Measurements from ENCODE around the gene SPON1.

The SPON1 gene

GRCh38 chr11:13963169-13963948 lies 836 bp downstream of the SPON1 start:
- Histone ChIP-seq H2BK15ac (ENCODE audit: low read length) (peak overlapping the region; percentile 68), H3K27me3 (ENCODE audit: control insufficient read depth in 3 of 3, insufficient read depth in 3 of 3, low read depth in 1 of 3, low read length in 3 of 3) (peaks cover 2 to 89% (median 26%) of the 10 kb centered on the region in 3 experiments)
- WGBS, 2 donors (ENCODE audit: extremely low coverage in 2 of 2, insufficient read length in 2 of 2, insufficient replicate concordance in 1 of 2), result no CpG with 5 or more reads among the region's 60 CpGs

DNA sequence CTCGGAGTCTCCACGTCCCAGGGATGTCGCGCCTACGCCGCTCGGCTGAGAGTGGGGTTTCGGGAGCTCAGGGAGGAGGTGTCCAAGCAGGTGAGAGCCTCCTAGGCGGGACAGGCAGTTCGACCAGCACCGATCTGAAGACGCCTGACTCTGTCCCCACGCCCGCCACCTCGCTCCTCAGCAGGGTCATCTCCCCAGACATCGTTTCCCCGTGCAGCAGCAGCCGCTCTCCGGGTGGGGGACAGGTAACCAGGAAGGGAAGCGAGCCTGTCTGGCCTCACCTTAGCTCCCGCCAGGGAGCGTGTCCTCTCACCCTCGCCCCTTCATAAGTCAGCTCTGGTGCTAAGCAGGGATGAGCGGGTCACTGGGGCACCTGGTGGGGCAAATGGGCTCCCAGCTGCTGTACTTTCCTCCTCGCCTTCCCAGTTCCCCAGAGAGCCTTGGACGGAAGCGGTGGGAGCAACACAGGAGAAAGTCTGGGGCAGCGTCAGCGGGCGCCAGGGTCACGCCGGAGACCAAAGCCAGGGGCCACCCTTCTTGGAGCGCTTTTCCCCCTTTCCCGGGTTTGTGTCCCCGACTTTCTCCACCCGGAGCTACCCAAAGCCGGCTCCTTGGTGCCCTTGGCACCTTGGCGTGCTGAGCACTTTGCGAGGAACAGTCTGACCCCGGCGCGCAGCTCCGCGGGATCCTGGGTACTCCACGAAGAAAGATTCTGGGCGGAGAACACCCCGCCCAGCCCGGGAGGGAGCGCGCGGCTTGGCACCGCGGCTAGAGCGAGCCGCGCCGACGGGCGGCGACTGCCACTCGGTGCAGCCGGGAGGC lies 1.6 kb downstream of the SPON1 start:
- Histone ChIP-seq H2BK5ac (ENCODE audit: low read length) (peak overlapping the region; percentile 9), H2BK12ac (ENCODE audit: low read length) (peak overlapping the region; percentile 85), H4K91ac (ENCODE audit: low read depth, low read length, poor library complexity) (no peak overlapping the region), H3K14ac (ENCODE audit: low read length) (no peak overlapping the region), H3K27ac (replicated peaks; ENCODE audit: low read length) (no peak overlapping the region), H3K79me1 (ENCODE audit: low read depth, low read length) (no peaks in the 10 kb centered on the region), H3K4me1 (ENCODE audit: control insufficient read depth in 2 of 2, insufficient read depth in 1 of 2, low read depth in 1 of 2, low read length in 2 of 2) (peaks cover 1 to 17% of the 10 kb centered on the region in 2 donors), H3K4ac (ENCODE audit: low read length) (no peak overlapping the region), H3K4me2 (ENCODE audit: insufficient read depth, low read length, poor library complexity, severe bottlenecking) (peak overlapping the region; percentile 97), H3K18ac (ENCODE audit: low read length) (peak overlapping the region; percentile 82), H3K36me3 (replicated peaks in 1 of 2; ENCODE audit: control insufficient read depth in 2 of 2, insufficient read depth in 2 of 2, low read length in 2 of 2) (no peaks in the 10 kb centered on the region), H3K9me3 (replicated peaks in 1 of 2; ENCODE audit: control insufficient read depth in 2 of 2, insufficient read depth in 1 of 2, low read depth in 1 of 2, low read length in 2 of 2) (no peaks in the 10 kb centered on the region), H2BK120ac (ENCODE audit: low read depth, low read length) (no peak overlapping the region), H2BK15ac (ENCODE audit: low read length) (peak overlapping the region; percentile 30), H3K23ac (ENCODE audit: low read depth, low read length, poor library complexity) (peak overlapping the region; percentile 66), H2AK5ac (ENCODE audit: low read depth, low read length) (peak overlapping the region; percentile 30), H4K8ac (ENCODE audit: low read depth, low read length) (no peak overlapping the region), H3K4me3 (ENCODE audit: low read length in 2 of 2) (peak overlapping the region in 1 of 2 donors; percentile 90), H3K27me3 (ENCODE audit: control insufficient read depth in 3 of 3, insufficient read depth in 3 of 3, low read depth in 1 of 3, low read length in 3 of 3) (peaks cover 2 to 86% (median 26%) of the 10 kb centered on the region in 3 experiments), H2AFZ (ENCODE audit: low read length) (no peak overlapping the region), H3K9ac (ENCODE audit: low read depth, low read length, poor library complexity) (peak overlapping the region; percentile 78)
- no peak for DNase-seq (ENCODE audit: low spot score)
- no CpG with 5 or more reads among the region's 62 CpGs for WGBS, 2 donors (ENCODE audit: extremely low coverage in 2 of 2, insufficient read length in 2 of 2, insufficient replicate concordance in 1 of 2)

More at GRCh38 chr11:13963169-13963948, 836 bp downstream of the SPON1 start:
- DNase-seq (ENCODE audit: low spot score), result no peak
- peaks cover 1 to 16% of the 10 kb centered on the region in 2 donors for H3K4me1 ChIP-seq (ENCODE audit: control insufficient read depth in 2 of 2, insufficient read depth in 1 of 2, low read depth in 1 of 2, low read length in 2 of 2)
- peak overlapping the region in 1 of 2 donors; percentile 90 for H3K4me3 ChIP-seq (ENCODE audit: low read length in 2 of 2)
- H3K4ac ChIP-seq (ENCODE audit: low read length), result no peak overlapping the region
- H4K91ac ChIP-seq (ENCODE audit: low read depth, low read length, poor library complexity), result peak overlapping the region; percentile 46
- H2BK5ac ChIP-seq (ENCODE audit: low read length), result peak overlapping the region; percentile 9
- H3K27ac ChIP-seq (replicated peaks; ENCODE audit: low read length), result no peak overlapping the region
- H3K23ac ChIP-seq (ENCODE audit: low read depth, low read length, poor library complexity), result no peak overlapping the region
- H4K8ac ChIP-seq (ENCODE audit: low read depth, low read length), result no peak overlapping the region
- peak overlapping the region; percentile 82 for H2BK120ac ChIP-seq (ENCODE audit: low read depth, low read length)
- H2AFZ ChIP-seq (ENCODE audit: low read length), result peak overlapping the region; percentile 87
- peak overlapping the region; percentile 97 for H3K4me2 ChIP-seq (ENCODE audit: insufficient read depth, low read length, poor library complexity, severe bottlenecking)
- H2AK5ac ChIP-seq (ENCODE audit: low read depth, low read length), result peak overlapping the region; percentile 30
- peak overlapping the region; percentile 86 for H3K9ac ChIP-seq (ENCODE audit: low read depth, low read length, poor library complexity)
- H3K18ac ChIP-seq (ENCODE audit: low read length), result peak overlapping the region; percentile 98
- H3K36me3 ChIP-seq (replicated peaks in 1 of 2; ENCODE audit: control insufficient read depth in 2 of 2, insufficient read depth in 2 of 2, low read length in 2 of 2), result no peaks in the 10 kb centered on the region
- no peaks in the 10 kb centered on the region for H3K79me1 ChIP-seq (ENCODE audit: low read depth, low read length)
- H3K14ac ChIP-seq (ENCODE audit: low read length), result no peak overlapping the region
- H2BK12ac ChIP-seq (ENCODE audit: low read length), result peak overlapping the region; percentile 85
- no peaks in the 10 kb centered on the region for H3K9me3 ChIP-seq (replicated peaks in 1 of 2; ENCODE audit: control insufficient read depth in 2 of 2, insufficient read depth in 1 of 2, low read depth in 1 of 2, low read length in 2 of 2)

DNA sequence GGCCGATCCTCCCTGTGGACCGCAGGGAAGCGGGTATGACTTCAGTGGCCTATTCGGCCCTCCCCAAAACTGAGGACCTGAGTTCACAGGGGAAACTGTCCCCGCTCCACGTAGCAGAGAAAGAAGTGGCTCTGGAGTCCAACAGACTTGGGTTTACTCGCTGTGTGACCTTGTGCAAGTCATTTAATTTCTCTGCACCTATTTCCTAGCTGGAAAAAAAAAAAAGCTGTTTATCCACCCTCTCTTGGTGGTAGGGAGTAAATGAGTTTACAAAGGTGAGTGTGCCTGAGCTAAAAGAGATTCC lies 2.2 kb downstream of the SPON1 start:
- Histone ChIP-seq H2AK5ac (ENCODE audit: low read depth, low read length) (no peak overlapping the region), H3K4ac (ENCODE audit: low read length) (no peak overlapping the region), H3K36me3 (replicated peaks in 1 of 2; ENCODE audit: control insufficient read depth in 2 of 2, insufficient read depth in 2 of 2, low read length in 2 of 2) (no peaks in the 10 kb centered on the region), H2BK15ac (ENCODE audit: low read length) (no peak overlapping the region), H3K27ac (replicated peaks; ENCODE audit: low read length) (no peak overlapping the region), H3K4me2 (ENCODE audit: insufficient read depth, low read length, poor library complexity, severe bottlenecking) (peak overlapping the region; percentile 97), H2BK12ac (ENCODE audit: low read length) (no peak overlapping the region), H3K27me3 (ENCODE audit: control insufficient read depth in 3 of 3, insufficient read depth in 3 of 3, low read depth in 1 of 3, low read length in 3 of 3) (peaks cover 2 to 84% (median 26%) of the 10 kb centered on the region in 3 experiments), H3K4me3 (ENCODE audit: low read length in 2 of 2) (peak overlapping the region in 1 of 2 donors; percentile 90), H3K4me1 (ENCODE audit: control insufficient read depth in 2 of 2, insufficient read depth in 1 of 2, low read depth in 1 of 2, low read length in 2 of 2) (peaks cover 1 to 18% of the 10 kb centered on the region in 2 donors), H3K9ac (ENCODE audit: low read depth, low read length, poor library complexity) (no peak overlapping the region), H3K79me1 (ENCODE audit: low read depth, low read length) (no peaks in the 10 kb centered on the region), H4K8ac (ENCODE audit: low read depth, low read length) (no peak overlapping the region), H3K23ac (ENCODE audit: low read depth, low read length, poor library complexity) (no peak overlapping the region), H4K91ac (ENCODE audit: low read depth, low read length, poor library complexity) (no peak overlapping the region), H3K9me3 (replicated peaks in 1 of 2; ENCODE audit: control insufficient read depth in 2 of 2, insufficient read depth in 1 of 2, low read depth in 1 of 2, low read length in 2 of 2) (no peaks in the 10 kb centered on the region), H3K14ac (ENCODE audit: low read length) (no peak overlapping the region), H2BK120ac (ENCODE audit: low read depth, low read length) (no peak overlapping the region), H3K18ac (ENCODE audit: low read length) (peak overlapping the region; percentile 82), H2AFZ (ENCODE audit: low read length) (no peak overlapping the region), H2BK5ac (ENCODE audit: low read length) (no peak overlapping the region)
- DNase-seq (ENCODE audit: low spot score), result no peak
- WGBS, 2 donors (ENCODE audit: extremely low coverage in 2 of 2, insufficient read length in 2 of 2, insufficient replicate concordance in 1 of 2), result no CpG with 5 or more reads among the region's 7 CpGs

DNA sequence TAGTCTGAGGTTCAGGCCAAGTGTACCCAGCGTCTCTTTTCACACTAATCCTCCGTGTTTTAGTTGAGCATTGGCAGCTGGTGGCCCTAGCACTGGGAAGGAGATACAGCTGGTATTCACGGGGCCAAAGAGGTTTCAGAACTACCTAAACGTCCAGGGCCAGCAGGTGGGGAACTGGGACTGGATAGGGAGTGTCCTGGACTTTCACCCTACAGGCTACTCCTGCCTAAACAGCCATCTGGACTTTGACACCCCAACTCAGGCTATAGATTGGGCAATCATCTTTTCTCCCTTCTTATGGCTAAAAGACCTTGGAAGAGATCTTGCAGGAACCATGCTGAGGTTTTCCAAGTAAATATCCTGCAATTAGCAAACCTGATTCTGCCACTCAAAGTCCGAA lies 2.8 kb downstream of the SPON1 start:
- H3K4me1 ChIP-seq (ENCODE audit: control insufficient read depth in 2 of 2, insufficient read depth in 1 of 2, low read depth in 1 of 2, low read length in 2 of 2), result peaks cover 1 to 19% of the 10 kb centered on the region in 2 donors
- H3K9ac ChIP-seq (ENCODE audit: low read depth, low read length, poor library complexity), result no peak overlapping the region
- WGBS, 2 donors (ENCODE audit: extremely low coverage in 2 of 2, insufficient read length in 2 of 2, insufficient replicate concordance in 1 of 2), result no CpG with 5 or more reads among the region's 5 CpGs
- H3K4me2 ChIP-seq (ENCODE audit: insufficient read depth, low read length, poor library complexity, severe bottlenecking), result no peak overlapping the region
- H2BK12ac ChIP-seq (ENCODE audit: low read length), result no peak overlapping the region
- no peak for DNase-seq (ENCODE audit: low spot score)
- no peaks in the 10 kb centered on the region for H3K36me3 ChIP-seq (replicated peaks in 1 of 2; ENCODE audit: control insufficient read depth in 2 of 2, insufficient read depth in 2 of 2, low read length in 2 of 2)
- H2BK5ac ChIP-seq (ENCODE audit: low read length), result no peak overlapping the region
- no peak overlapping the region for H2BK15ac ChIP-seq (ENCODE audit: low read length)
- no peak overlapping the region for H3K4me3 ChIP-seq (ENCODE audit: low read length in 2 of 2)
- H3K9me3 ChIP-seq (replicated peaks in 1 of 2; ENCODE audit: control insufficient read depth in 2 of 2, insufficient read depth in 1 of 2, low read depth in 1 of 2, low read length in 2 of 2), result no peaks in the 10 kb centered on the region
- H3K4ac ChIP-seq (ENCODE audit: low read length), result no peak overlapping the region
- peak overlapping the region; percentile 43 for H3K27ac ChIP-seq (replicated peaks; ENCODE audit: low read length)
- no peak overlapping the region for H3K14ac ChIP-seq (ENCODE audit: low read length)
- no peak overlapping the region for H3K18ac ChIP-seq (ENCODE audit: low read length)
- H3K79me1 ChIP-seq (ENCODE audit: low read depth, low read length), result no peaks in the 10 kb centered on the region
- H3K23ac ChIP-seq (ENCODE audit: low read depth, low read length, poor library complexity), result no peak overlapping the region
- H2AFZ ChIP-seq (ENCODE audit: low read length), result no peak overlapping the region
- H4K91ac ChIP-seq (ENCODE audit: low read depth, low read length, poor library complexity), result no peak overlapping the region
- H2BK120ac ChIP-seq (ENCODE audit: low read depth, low read length), result no peak overlapping the region
- H3K27me3 ChIP-seq (ENCODE audit: control insufficient read depth in 3 of 3, insufficient read depth in 3 of 3, low read depth in 1 of 3, low read length in 3 of 3), result peaks cover 2 to 78% (median 26%) of the 10 kb centered on the region in 3 experiments
- no peak overlapping the region for H2AK5ac ChIP-seq (ENCODE audit: low read depth, low read length)
- no peak overlapping the region for H4K8ac ChIP-seq (ENCODE audit: low read depth, low read length)

Data from neuronal stem cell (in vitro differentiated cells).